Small intestine (tissue), 7 donors: ENCODE data around the gene TTC9. TPM values are rescaled to one million over a fixed set of nuclear protein-coding genes. Genes with fewer than 3 reads are reported as not detected.

Experiments used
- DNase-seq, 2 donors: peaks; one replicate each; pipeline versions ENCODE4 v3.0.0 to v3.0.0-alpha.2; 2013
- FAIRE-seq: peaks from 2 replicates; lab custom pipeline; 2012; peaks lifted over from hg19 to GRCh38; lab: Jason Lieb, UNC
- H3K27ac ChIP-seq, 3 donors: one replicate each; pipeline ENCODE4 v1.5.1; 2013; ENCODE audit warnings: low read length in 2 of 3, mild to moderate bottlenecking in 2 of 3, control low read depth in 1 of 3, inconsistent platforms in 1 of 3, low read depth in 1 of 3, moderate library complexity in 1 of 3
- H3K27me3 ChIP-seq, 3 donors: one replicate each; pipeline ENCODE4 v1.6.1; 2013; ENCODE audit warnings: low read length in 3 of 3, inconsistent platforms in 1 of 3; ENCODE audit not compliant: control insufficient read depth in 3 of 3, insufficient read depth in 3 of 3
- H3K36me3 ChIP-seq, 3 donors: one replicate each; pipeline ENCODE4 v1.6.1; 2013; ENCODE audit warnings: low read length in 3 of 3, inconsistent platforms in 1 of 3, low read depth in 1 of 3, mild to moderate bottlenecking in 1 of 3, moderate library complexity in 1 of 3; ENCODE audit not compliant: control insufficient read depth in 3 of 3, insufficient read depth in 2 of 3
- H3K4me1 ChIP-seq, 3 donors: one replicate each; pipeline ENCODE4 v1.6.1; 2013; ENCODE audit warnings: low read length in 2 of 3, inconsistent platforms in 1 of 3, low read depth in 1 of 3, mild to moderate bottlenecking in 1 of 3, moderate library complexity in 1 of 3; ENCODE audit not compliant: control insufficient read depth in 3 of 3, insufficient read depth in 2 of 3
- H3K4me3 ChIP-seq, 3 donors: one replicate each; pipeline ENCODE4 v1.5.1; 2013; ENCODE audit warnings: low read length in 3 of 3, control low read depth in 1 of 3, inconsistent platforms in 1 of 3, low read depth in 1 of 3, mild to moderate bottlenecking in 1 of 3, moderate library complexity in 1 of 3
- H3K9me3 ChIP-seq, 2 donors: one replicate each; pipeline ENCODE4 v1.6.1; 2013; ENCODE audit warnings: low read depth in 1 of 2, low read length in 1 of 2; ENCODE audit not compliant: control insufficient read depth in 2 of 2, insufficient read depth in 1 of 2
- WGBS, 3 donors: extraction: QIAGEN DNeasy Blood & Tissue Kit; methylation state at CpG; one replicate each; pipeline ENCODE4 v1.1.7; 2013; 5-methylcytosine and 5-hydroxymethylcytosine counted together
- polyA plus RNA-seq, 4 donors: library from polyadenylated mRNA; stranded (reverse) in 3 of 4; unstranded in 1 of 4; fragments of 200-250 nt in 3 of 4; fragments of 120-200 nt in 1 of 4; gene quantifications; one replicate each; pipeline versions ENCODE4 v1.2.1 to v1.2.3, GENCODE V29; 2013
- donor health status: healthy with polysubstance abuse.
- donor health status: control.
- donor health status: control.
- donor health status: Bipolar disorder and iron deficiency.
- donor health status: healthy.

The TTC9 gene
- polyA plus RNA-seq, 4 donors, result 0.22 to 2.0 (median 0.77) TPM

DNA sequence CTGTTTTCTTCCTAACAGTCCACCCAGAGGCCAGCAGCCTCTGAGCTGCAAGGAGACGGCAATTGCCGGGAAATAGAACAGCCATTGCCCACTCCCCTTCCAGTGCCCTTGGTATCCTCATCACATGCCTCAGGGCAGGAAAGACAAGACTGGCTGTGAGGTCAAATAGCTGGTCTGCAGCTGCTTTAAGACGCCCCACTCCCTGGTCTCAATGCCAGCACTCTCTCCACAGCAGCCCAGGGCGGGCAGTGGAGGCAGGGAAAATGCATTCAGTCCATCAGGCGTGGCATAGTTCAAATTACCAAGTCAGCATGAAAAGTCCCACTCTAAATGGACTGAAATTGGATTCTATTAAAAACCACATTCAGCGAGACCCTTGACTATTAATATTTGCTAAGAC lies 35.6 kb downstream of the TTC9 start:
- H3K9me3 ChIP-seq, result no peaks in the 10 kb centered on the region
- H3K4me3 ChIP-seq, result no peak overlapping the region
- H3K4me1 ChIP-seq, result no peaks in the 10 kb centered on the region
- no peak overlapping the region for H3K27ac ChIP-seq
- no peak for FAIRE-seq
- DNase-seq, result no peak
- no peaks in the 10 kb centered on the region for H3K27me3 ChIP-seq
- H3K36me3 ChIP-seq, result no peaks in the 10 kb centered on the region
- WGBS, 3 donors, result 92 to 95% (median 92%) methylated on average over 6 of the region's 6 CpGs

DNA sequence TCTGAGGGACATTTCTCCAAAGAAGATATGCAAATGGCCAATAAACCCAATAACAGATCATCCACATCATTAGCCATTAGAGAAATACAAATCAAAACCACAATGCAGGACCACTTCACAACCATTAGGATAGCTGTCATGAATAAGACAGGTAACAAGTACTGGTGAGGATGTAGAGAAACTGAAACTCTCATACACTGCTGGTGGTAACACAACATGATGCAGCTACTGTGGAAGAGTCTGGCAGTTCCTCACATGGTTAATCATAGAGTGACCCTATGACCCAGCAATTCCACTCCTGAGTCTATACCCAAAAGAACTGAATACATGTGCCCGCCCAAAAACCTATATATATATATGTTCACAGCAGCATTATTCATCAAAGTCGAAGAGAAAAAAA lies 39.0 kb downstream of the TTC9 start:
- Histone ChIP-seq H3K27me3 (no peaks in the 10 kb centered on the region), H3K4me1 (no peaks in the 10 kb centered on the region), H3K36me3 (no peaks in the 10 kb centered on the region), H3K9me3 (no peaks in the 10 kb centered on the region), H3K27ac (no peak overlapping the region), H3K4me3 (no peak overlapping the region)
- WGBS, 3 donors, result 88 to 93% (median 93%) methylated on average over 2 of the region's 2 CpGs
- DNase-seq (no peak), FAIRE-seq (no peak)

DNA sequence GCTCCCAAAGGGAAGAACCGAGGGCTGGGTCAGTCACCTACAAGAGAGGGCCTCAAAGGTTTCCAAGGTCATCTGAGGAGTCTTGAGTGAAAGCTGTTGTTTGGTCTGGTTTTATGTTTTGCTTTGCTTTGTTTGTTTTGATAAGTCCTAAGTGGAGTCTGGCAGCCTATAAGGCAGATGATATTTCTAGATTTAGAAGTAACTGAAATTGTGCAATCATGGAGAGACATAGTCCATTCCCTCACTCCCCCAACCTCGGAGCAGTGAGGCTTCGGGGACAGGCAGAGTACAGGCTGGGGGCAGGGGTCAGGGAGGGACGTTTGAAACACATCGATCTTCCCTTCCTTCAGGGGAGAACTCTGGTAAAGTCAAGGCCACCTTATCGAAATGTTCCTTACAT lies 42.3 kb downstream of the TTC9 start:
- DNase-seq (no peak), FAIRE-seq (no peak)
- no peaks in the 10 kb centered on the region for H3K36me3 ChIP-seq
- H3K9me3 ChIP-seq, result no peaks in the 10 kb centered on the region
- no peaks in the 10 kb centered on the region for H3K27me3 ChIP-seq
- no peak overlapping the region for H3K27ac ChIP-seq
- no peaks in the 10 kb centered on the region for H3K4me1 ChIP-seq
- 53 to 58% (median 56%) methylated on average over 6 of the region's 6 CpGs for WGBS, 3 donors
- no peak overlapping the region for H3K4me3 ChIP-seq

DNA sequence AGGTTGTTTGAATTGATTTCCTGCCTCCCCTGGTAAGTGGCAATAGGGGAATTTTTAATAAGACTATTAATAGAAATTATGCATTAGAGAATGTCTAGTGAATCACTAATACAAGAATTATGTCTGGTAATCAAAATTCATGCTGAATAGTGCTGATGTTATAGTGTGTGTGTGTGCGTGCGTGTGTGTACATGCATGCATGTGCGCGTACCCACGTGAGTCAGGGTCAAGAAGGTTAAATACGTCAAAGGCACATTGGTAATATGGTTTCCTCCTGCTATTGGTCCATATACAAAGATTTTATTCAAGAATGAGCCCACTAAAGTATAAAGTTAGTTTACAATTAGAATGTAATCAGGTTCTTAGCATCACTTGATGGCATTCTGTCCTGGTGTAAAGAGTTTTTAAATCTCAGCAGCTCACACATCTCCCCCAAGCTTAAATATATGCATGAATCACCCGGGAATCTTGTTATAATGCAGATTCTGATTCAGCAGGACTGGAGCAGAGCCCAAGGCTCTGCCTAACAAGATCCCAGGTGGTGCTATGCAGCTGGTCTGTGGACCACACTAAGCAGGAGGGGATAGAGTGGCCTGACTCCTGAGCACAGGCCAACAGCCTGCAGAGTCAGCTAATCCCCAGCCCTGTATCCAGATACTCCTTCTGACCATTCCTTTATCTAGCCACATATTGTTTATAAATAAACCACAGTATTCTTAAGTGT lies 43.9 kb downstream of the TTC9 start:
- 78 to 92% (median 82%) methylated on average over 7 of the region's 7 CpGs for WGBS, 3 donors
- no peak for DNase-seq
- H3K27me3 ChIP-seq, result no peaks in the 10 kb centered on the region
- H3K36me3 ChIP-seq, result no peaks in the 10 kb centered on the region
- H3K4me3 ChIP-seq, result no peak overlapping the region
- no peak overlapping the region for H3K27ac ChIP-seq
- no peaks in the 10 kb centered on the region for H3K9me3 ChIP-seq
- no peaks in the 10 kb centered on the region for H3K4me1 ChIP-seq
- FAIRE-seq, result no peak

DNA sequence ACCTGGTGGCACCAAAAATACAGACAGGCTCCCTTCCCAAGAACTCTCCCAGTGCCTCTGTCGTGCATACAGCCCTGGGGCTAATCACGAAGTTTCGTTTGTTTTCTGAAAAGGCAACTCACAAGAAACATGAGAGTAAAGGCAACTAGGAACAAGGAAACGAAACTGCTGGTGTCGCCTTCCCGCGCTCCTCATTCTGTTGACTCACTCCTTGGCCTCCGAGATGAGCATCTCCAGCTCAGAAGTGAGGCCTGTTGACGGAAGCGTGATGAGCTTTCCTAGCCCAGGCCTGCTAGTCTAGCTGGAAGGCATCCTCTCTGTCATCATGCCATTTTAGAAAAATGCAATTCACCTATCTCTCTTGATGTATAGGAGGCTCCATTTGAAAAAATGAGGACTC lies 50.5 kb downstream of the TTC9 start:
- Histone ChIP-seq H3K9me3 (no peaks in the 10 kb centered on the region), H3K4me1 (no peaks in the 10 kb centered on the region), H3K27me3 (no peaks in the 10 kb centered on the region), H3K4me3 (no peak overlapping the region), H3K27ac (no peak overlapping the region), H3K36me3 (no peaks in the 10 kb centered on the region)
- DNase-seq, result no peak
- WGBS, 3 donors, result 90 to 96% (median 93%) methylated on average over 10 of the region's 10 CpGs
- FAIRE-seq, result no peak

DNA sequence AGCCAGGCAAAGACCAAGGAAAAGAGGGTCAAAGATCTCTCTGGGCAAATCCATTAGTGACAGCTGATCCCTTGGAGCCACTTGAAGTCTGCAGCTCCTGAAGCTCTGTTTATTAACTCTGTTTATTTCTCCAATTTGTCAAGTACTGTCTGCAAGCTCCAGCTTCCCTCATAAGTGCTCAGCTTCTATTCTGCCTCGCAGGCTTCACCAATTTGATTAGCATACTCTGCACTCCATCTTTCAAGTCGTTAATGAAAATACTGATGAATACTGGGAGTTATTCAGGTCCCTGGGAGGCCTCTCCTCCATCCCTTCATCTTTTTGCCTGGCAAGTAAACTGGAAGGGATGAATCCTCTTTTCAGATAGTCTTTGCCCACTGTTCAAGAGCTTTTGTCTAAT lies 54.3 kb downstream of the TTC9 start:
- no peak for DNase-seq
- Histone ChIP-seq H3K9me3 (no peaks in the 10 kb centered on the region), H3K4me3 (no peak overlapping the region), H3K4me1 (no peaks in the 10 kb centered on the region), H3K27me3 (peaks cover 0 to 2% (median 0%) of the 10 kb centered on the region in 3 donors), H3K36me3 (no peaks in the 10 kb centered on the region), H3K27ac (no peak overlapping the region)
- no peak for FAIRE-seq
- whole genome bisulfite sequencing, 3 donors, result 57 to 78% (median 72%) methylated on average over 2 of the region's 2 CpGs

DNA sequence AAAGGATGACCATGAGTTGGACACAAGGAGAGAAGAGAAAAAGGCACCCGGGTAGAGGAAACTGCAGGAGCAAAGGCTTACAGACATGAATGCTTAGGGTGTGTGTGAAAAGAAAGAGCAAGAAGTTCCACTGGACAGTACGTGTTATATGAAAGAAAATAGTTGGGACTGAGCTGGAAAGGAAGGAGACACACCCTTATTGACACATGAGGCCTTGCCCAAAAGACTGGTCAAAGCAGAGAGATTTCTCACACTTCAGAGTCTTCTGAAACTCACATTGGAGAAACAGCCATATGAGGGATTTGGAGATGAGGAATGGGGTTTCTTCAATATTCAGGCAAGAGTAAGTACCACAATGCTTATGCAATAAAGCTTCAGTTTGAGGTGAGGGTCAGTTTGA lies 56.0 kb downstream of the TTC9 start:
- WGBS, 3 donors, result 44 to 69% (median 66%) methylated on average over 2 of the region's 2 CpGs
- no peaks in the 10 kb centered on the region for H3K9me3 ChIP-seq
- FAIRE-seq (no peak), DNase-seq (peak in 1 of 2 donors; percentile 23)
- H3K27ac ChIP-seq, result no peak overlapping the region
- H3K4me1 ChIP-seq, result no peaks in the 10 kb centered on the region
- H3K27me3 ChIP-seq, result peaks cover 0 to 2% (median 0%) of the 10 kb centered on the region in 3 donors
- H3K36me3 ChIP-seq, result no peaks in the 10 kb centered on the region
- H3K4me3 ChIP-seq, result no peak overlapping the region

DNA sequence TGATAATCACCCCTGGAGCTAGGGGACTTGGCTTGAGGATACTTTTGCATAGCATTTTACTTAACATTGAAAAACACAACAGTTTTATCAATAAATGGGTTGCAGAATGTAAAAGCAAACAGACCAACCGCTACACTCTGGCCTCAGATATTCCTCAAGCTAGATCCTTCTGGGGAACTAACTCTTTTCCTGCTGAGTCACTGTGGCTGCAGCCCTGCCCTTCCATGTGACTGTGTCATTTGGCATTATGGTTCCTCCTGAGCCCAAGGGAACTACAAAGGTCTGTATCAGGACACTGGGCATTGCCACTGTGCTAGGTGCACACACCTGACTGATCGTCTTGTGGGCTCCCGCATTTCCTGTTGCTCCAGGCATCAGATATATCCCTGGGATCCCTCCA lies 56.6 kb downstream of the TTC9 start:
- peaks cover 0 to 2% (median 0%) of the 10 kb centered on the region in 3 donors for H3K27me3 ChIP-seq
- H3K4me3 ChIP-seq, result no peak overlapping the region
- no peak for FAIRE-seq
- no peaks in the 10 kb centered on the region for H3K9me3 ChIP-seq
- H3K36me3 ChIP-seq, result no peaks in the 10 kb centered on the region
- WGBS, 3 donors, result 77 to 89% (median 80%) methylated on average over 3 of the region's 3 CpGs
- peak; percentile 24 to 62 for DNase-seq
- H3K4me1 ChIP-seq, result no peaks in the 10 kb centered on the region
- no peak overlapping the region for H3K27ac ChIP-seq

DNA sequence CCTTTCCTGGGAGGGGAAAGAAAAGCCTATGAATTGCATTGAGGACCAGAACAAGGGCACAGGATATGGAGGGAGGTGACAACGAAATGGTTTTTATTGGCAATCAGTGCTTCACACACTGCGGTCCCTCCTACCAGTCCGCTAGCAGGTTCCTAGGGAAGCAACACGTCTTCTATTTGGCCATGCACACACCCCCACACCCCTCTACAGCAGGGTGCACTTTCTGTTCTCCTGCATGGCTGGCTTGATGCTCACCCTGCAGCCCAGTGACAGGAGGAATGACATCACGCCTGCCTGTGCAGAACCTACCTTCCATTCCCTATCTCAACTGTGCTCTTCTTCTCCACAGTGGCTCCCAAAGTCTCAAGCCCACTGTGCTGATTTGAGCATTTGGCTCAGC lies 57.9 kb downstream of the TTC9 start:
- Histone ChIP-seq H3K27ac (no peak overlapping the region), H3K9me3 (no peaks in the 10 kb centered on the region), H3K27me3 (peaks cover 0 to 2% (median 0%) of the 10 kb centered on the region in 3 donors), H3K4me1 (no peaks in the 10 kb centered on the region), H3K36me3 (no peaks in the 10 kb centered on the region), H3K4me3 (no peak overlapping the region)
- DNase-seq, result no peak
- FAIRE-seq, result no peak
- WGBS, 3 donors, result 82 to 88% (median 86%) methylated on average over 5 of the region's 5 CpGs
